GM18519 (cell line): Measurements from ENCODE around the gene VAMP1.
"Not testable (repeated sequence)": the region's sequence is repeated elsewhere in the genome, so short reads cannot be mapped to it uniquely, and the experiment has no call there.

ENCODE experiments used
- ATAC-seq: cut with Tn5 transposase; IDR thresholded peaks from one replicate; pipeline ENCODE4 v1.9.1; 2021; ENCODE audit warnings: mild to moderate bottlenecking, moderate library complexity; ENCODE audit not compliant: unreplicated experiment, low FRiP score

The VAMP1 gene, protein sequence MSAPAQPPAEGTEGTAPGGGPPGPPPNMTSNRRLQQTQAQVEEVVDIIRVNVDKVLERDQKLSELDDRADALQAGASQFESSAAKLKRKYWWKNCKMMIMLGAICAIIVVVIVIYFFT

DNA sequence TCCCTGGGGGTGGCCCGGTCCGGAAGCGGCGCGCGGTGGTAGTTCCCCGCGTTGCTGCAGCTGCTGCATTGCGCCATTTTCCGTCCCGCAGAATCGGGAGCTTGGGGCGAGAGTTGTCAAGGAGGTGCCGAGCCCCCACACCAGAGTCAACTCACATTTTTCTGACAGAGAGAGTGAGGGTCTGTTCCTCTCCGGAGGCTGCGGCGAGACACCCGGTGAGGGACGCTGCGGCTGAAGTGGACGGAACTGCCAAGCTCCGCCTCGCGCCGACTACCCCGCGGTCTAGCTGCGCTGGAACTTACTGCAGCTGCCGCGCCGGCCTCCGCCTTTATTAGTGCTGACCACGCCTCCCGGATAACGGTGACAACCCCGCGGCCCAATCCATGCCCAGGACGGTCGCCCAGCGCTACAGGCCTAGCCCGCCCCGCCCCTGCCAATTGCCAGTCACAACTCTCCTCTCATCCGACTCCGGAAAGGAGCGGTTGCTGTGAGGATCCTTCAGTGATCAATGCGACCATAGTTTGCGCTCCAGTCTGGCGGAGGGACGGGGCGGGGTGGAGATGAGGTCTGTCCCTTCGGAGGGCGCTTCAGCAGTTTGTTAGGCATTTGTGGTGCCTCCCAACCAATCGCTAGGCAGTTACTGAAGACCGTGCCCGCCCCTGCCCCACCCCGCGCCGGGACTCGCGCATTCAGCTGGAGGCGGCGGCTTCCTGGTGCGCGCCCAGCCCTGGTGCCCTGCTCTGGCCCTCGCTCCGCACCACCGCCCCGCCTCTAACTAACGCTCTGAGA lies at the start of gene VAMP1:
Gene VAMP1, minus strand, starts transcription at position 303 of the 789 bp plus-strand sequence. Its CDS starts 146 bp downstream, at position 157.
- ATAC-seq = peak; percentile 57

GRCh38 chr12:6520186-6520585 lies 49.7 kb upstream of the VAMP1 start:
- ATAC-seq = no peak

- no peak for ATAC-seq
These were observed 37.6 kb upstream of the VAMP1 start for GRCh38 chr12:6508087-6508486.

- ATAC-seq = no peak
These were observed 36.9 kb upstream of the VAMP1 start for GRCh38 chr12:6507102-6507998.

DNA sequence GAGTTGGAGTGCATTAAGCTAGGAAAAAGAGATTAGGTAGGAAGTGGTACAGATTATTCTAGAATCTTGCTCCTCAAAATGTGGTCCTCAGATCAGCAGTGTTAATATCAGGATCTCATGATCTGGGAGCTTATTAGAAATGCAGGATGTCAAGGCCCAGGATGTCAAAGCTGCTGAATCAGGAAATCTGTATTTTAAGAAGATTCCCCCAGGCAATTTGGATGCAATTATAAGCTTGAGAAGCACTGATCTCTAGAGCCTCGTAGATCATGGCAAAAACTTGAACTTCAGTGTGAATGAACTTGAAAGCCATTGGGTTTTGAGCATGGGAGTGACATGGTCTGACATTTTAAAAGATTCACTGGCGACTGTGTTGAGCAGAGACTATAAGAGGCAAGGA lies 30.0 kb upstream of the VAMP1 start:
- no peak for ATAC-seq

GRCh38 chr12:6497291-6497690 lies 26.8 kb upstream of the VAMP1 start:
- ATAC-seq = not testable (repeated sequence)

DNA sequence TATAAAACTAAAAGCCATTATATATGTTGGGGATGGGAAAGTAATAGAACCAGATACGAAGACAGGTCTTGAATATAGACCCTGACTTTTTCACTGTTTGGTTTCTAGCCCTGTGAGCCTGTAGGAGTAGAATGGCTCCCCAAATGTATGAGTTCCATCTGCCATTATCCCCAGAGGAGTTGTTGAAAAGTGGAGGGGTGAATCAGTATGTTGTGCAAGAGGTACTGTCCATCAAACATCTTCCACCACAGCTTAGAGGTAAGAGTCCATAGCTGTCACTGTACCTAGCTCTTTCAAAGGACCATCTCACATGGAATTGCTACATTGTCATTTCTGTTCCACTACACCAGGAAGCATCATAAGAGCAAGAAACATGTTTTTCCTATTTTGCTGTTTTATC lies 24.5 kb upstream of the VAMP1 start:
- no peak for ATAC-seq

DNA sequence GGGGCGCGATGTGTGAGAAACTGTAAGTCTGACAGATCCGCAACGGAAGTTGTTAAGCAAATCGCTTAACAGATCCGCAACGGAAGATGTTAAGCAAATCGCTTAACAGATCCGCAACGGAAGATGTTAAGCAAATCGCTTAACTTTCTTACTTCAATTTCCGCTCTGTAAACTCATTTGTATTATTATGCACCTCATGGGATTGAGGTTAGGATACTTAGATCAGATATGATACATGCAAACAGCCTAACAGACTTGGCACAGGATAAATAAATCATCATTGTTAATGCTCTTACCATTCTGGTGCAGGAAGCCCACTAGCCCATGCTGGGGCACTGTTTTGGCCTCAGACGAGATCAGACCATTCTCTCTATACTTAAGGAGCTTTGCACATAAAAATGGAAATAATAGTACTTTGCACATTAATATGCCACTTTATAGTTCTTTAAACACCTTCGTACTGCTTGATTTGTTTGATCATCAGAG lies 23.8 kb upstream of the VAMP1 start:
- ATAC-seq = peak; percentile 19

GRCh38 chr12:6493497-6494257 lies 23.2 kb upstream of the VAMP1 start, which contains the start of gene NCAPD2:
TSS of gene NCAPD2 (plus strand) at chr12:6494102. CDS start at chr12:6495099, 997 bp downstream.
- ATAC-seq = peak; percentile 74

- peak; percentile 40 for ATAC-seq
These were observed 22.5 kb upstream of the VAMP1 start, which contains the start of gene MRPL51 for GRCh38 chr12:6492838-6493496. TSS of gene MRPL51 (minus strand) at chr12:6493262. CDS start at chr12:6493136, 126 bp downstream.

DNA sequence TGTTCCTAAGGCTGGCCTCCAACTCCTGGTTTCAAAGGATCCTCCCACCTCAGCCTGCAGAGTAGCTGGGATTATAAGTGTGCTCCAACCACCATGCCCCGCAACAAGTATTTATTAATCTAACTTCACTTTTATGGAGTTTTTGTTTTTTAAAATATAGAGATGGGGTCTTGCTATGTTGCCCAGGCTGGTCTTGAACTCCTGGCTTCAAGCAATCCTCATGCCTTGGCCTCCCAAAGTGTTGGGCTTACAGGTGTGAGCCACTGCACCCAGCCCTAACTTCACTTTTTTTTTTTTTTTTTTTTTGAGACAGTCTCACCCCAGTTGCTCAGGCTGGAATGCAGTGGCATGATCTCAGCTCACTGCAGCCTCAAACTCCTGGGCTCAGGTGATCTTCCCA lies 20.2 kb upstream of the VAMP1 start:
- ATAC-seq = not testable (repeated sequence)

GRCh38 chr12:6489449-6489848 lies 19.0 kb upstream of the VAMP1 start:
- ATAC-seq = no peak

DNA sequence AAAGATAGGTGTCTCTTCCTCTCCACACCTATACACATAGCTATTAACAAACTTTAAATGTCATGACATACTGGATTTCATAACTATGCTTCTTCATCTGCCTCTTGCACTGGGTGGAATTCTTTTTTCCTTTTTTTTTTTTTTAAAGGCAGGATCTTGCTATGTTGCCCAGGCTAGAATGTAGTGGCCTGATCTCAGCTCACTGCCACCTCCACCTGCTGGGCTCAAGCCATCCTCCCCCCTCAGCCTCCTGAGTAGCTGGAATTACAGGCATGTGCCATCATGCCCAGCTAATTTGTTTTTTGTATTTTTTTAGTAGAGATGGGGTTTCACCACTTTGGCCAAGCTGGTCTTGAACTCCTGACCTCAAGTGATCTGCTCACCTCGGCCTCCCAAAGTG lies 17.8 kb upstream of the VAMP1 start:
- ATAC-seq = no peak

- ATAC-seq = no peak
These were observed 7.9 kb upstream of the VAMP1 start for GRCh38 chr12:6478416-6478815.

- not testable (repeated sequence) for ATAC-seq
These were observed 7.3 kb upstream of the VAMP1 start for GRCh38 chr12:6477601-6478377.

DNA sequence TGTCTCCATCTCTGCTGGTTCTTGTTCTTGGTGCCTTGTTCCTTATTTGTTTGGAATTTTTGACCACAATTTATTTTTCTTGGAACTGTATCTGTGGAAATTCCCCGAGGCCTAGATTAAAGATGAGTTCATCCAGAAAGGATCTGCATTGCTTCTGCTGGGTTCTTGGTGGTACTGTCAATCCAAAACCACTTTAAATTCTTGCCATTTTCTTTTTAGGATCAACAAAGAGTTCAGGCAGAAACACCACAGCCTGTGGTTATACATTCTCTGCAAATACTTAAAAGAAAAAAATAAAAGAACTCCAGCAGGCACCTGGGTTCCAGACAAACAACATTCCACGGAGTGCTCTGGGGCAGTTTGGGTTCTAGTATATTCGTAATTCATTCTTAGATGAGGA lies 6.0 kb upstream of the VAMP1 start:
- ATAC-seq = no peak

GRCh38 chr12:6475233-6475975 lies 4.9 kb upstream of the VAMP1 start:
- ATAC-seq = not testable (repeated sequence)

DNA sequence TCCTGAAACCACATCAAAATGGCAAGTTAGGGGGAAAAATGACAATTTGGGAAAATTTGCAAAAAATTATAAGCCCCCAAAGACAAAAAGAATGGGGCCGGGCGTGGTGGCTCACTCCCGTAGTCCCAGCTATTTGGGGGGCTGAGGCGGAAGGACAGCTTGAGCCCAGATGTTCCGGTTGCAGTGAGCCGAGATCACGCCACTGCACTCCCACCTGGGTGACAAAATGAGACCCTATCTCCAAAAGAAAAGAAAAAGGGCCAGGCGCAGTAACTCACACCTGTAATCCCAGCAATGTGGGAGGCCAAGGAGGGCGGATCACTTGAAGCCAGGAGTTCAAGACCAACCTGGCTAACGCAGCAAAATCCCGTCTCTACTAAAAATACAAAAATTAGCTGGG lies 2.0 kb upstream of the VAMP1 start:
- no peak for ATAC-seq
